Activated T-helper 1 cell treated with anti-CD3 and anti-CD28 coated beads, Interleukin-2, amount 50 U/mL, for 16 hours (primary cell): ENCODE measurements around the gene BAIAP2L2.
"Not testable (repeated sequence)": the region's sequence is repeated elsewhere in the genome, so short reads cannot be mapped to it uniquely, and the experiment has no call there.

Experiments used
- DNase-seq, 2 donors: peaks; one replicate each; pipeline ENCODE4 v3.0.0-alpha.2; 2020; ENCODE audit warnings: low read depth in 1 of 2, low spot score in 1 of 2

BAIAP2L2 gene

GRCh38 chr22:38081941-38082828 is 28.3 kb downstream of the BAIAP2L2 start:
- DNase-seq, result no peak

DNA sequence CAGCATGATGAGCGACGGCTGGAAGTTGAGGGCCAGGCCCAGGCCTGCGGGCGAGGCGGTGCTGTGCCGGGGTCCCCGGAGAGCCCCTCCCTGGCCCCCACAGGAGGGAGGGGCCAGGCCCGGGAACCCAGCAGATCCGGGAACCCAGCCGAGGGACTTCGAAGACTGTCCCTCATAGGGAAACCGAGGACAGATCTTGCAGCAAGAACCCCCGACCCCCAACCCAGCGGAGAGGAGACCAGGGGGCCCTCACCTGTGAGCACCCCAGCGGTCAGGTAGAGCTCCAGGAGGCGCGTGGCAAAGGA is 28.9 kb downstream of the BAIAP2L2 start:
- no peak for DNase-seq

DNA sequence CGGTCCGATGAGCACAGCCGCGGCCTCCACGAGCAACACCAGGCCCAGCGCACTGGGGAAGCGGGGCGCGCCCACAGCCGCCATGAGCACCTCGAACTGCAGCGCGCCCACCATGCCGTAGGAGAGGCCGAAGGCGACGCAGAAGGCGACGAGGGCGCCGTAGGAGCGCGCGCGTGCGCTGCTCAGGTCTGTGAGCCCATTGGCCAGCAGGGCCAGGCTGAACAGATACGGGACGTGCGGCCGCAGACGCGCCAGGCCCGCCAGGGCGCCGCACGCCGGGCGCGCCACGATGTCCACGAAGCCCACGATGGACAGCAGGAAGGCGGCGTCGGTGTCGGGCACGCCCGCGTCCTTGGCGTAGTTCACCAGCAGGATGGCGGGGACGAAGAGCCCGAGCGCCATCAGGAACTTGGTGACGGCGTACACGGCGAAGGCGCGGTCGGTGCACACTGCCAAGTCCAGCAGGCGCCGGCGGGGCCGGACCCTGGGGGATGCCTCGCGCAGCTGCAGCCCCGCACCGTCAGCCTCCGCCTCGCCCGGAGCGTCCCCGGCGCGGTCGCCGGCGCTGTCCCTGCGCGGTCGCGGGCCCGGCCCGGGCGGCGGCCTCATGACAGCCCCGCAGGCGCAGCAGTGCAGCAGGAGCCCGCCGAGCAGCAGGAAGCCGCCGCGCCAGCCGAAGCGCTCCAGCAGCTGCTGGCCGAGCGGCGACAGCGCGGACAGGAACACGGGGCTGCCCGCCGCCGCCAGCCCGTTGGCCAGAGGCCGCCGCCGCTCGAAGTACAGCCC is 29.4 kb downstream of the BAIAP2L2 start:
- no peak for DNase-seq

DNA sequence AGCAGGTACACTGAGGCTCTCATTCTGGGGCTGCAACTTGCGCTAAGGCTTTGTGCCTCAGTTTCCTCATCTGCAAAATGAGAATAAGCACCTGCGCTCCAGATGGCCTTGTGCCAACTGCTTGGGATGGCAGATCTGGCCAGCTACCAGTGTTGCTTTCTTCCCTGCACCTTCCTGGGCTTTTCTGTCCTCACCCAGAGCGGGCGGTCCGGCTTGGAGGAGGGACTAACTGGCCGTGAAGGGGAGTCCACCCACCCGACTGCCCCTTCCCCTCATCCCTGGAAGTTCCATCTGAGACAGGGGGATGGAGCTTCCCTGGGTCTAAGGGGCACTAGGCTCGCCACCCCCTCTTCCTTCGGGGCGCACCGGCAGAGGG is 30.0 kb downstream of the BAIAP2L2 start:
- DNase-seq, result no peak

- no peak for DNase-seq
Observed at GRCh38 chr22:38079804-38080203, 30.7 kb downstream of the BAIAP2L2 start.

DNA sequence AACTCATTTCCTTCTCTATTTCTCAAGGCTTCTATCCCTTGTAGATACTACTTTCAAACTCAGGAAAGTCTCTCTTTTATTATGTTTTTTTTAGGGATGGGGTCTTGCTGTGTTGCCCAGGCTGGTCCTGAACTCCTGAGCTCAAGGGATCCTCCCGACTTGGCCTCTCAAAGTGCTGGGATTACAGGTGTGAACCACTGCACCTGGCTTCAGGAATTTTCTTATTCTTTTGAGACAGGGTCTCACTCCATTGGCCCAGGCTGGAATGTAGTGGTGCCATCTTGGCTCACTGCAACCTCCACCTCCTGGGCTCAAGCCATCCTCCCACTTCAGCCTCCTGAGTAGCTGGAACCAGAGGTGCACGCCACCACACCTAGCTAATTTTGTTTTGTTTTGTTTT is 31.3 kb downstream of the BAIAP2L2 start:
- DNase-seq, result not testable (repeated sequence)

DNA sequence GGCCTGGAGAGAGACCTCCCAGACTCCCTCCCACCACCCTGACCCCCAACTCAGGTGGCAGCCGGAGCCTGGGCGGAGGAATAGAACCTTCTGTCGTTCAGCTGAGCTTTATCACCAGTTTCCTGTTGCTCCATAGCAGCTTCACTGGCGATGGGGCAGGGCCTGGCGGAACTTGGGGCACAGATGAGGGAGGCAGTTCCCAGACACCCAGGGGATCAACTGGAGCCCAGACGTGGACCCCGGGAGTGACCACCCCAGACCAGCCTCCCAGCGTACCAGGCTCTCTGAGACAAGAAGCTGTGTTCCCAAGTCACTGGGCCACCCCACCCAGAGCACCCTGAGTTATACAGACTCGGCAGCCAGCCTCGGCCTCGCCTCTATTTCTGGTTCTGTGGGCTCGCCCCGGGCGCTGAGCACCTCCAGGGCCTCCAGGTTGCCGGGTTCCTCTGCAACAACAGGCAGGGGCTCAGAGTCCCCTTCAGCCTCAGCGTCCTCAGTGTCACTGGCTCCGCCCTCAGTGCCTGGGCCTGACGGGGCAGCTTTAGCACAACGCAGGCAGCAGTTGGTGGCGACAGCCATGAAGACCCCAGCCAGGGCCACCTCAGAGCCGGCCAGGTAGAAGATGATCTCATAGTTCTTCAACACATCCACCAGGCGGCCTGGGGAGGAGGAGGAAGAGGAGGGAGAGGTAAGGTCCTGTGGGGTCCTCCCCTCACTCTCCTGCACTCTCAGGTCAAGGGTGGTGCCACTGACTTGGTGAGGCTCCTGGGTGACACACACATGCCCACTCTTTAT is 32.2 kb downstream of the BAIAP2L2 start:
- DNase-seq, result no peak

DNA sequence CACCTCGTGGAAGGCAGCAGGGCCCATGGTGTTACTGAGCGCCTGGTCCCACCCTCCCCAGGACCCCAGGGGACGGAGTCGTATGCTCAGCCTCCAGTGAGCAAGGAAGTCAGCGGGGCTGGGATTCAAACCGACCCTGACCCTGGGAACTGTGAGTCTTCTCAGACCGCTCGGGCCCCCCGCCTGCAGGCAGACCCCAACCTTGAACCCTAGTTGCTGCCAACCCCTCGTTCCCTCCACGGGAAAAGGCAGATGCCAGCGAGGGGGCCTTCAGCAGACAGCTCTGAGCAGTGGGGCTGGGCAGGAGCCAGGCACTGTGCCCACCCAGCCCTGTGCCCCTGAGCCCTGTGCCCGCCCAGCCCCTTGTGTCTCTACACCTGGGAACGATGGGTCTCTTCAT is 32.9 kb downstream of the BAIAP2L2 start:
- DNase-seq, result no peak

DNA sequence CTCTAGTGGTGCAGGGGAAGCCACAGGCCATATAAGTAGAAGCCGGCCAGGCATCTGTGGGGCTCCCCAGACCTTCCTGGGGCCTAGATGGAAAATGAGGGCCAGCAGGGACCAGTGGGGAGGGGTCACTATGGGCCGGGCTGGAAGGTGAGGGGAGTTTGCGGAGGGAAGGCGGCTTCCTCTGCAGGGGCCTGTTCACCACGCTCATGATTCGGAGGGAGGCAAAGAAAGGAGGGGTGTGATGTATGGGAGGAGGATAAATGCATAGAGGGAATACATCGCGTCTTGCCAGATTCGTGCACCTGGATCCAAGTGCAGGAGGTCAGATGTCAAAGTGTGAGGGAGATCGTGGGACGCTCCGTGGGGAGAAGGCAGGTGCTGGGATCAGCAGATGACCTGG is 33.4 kb downstream of the BAIAP2L2 start:
- no peak for DNase-seq

DNA sequence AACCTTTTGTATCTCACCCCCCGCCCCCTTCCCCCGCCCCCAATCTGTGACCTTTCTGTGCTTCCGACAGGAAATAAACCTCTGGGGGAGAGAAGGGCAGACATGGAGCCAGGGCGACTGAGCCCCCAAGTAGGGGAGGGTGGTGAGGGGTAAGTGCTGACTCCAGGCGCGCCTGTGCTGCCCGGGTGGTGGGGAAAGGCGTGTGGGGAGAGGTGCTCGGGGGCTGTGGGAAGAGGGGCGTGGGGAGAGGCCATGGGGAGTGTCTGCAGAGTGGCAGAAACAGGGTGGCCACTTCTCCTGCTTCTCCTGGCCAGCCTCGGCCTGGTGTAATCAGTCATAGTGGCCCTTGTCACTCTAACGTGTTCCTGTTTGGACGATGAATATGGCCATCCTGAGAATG is 34.5 kb downstream of the BAIAP2L2 start:
- no peak for DNase-seq

DNA sequence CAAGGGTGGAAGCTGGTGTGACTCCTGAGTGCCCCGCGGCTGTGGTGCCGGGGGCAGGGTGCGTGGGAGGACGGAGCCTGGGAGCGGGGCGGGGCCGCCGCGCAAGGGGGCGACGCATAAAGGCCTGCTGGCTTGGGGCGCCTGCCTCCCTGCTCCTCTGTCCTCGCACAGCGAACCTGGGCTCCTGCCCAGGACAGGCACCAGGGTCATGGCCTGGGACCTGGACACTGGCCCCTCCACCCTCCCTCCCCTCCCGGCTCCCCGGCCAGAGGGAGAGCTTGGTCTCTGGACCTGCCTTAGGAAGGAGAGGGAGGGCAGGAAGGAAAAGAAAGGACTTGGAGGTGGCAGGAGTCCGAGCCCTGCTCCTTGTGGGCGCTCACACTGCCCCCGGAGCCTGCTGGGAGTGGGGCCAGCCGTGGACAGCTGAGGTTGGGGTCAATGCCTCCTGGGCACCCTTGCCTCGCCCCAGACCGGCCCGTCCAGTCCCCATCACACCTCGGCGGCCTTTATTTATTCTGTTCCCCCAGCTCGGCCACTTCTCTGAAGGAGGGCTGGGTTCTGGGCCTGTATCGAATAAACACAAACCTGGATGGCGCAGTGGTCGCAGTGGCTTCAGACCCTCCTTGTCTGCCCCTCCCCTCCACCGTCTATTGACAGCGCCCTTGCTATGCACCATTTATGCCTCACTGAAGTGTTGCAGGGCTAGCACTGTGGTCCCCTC is 35.2 kb downstream of the BAIAP2L2 start:
- DNase-seq, result no peak

DNA sequence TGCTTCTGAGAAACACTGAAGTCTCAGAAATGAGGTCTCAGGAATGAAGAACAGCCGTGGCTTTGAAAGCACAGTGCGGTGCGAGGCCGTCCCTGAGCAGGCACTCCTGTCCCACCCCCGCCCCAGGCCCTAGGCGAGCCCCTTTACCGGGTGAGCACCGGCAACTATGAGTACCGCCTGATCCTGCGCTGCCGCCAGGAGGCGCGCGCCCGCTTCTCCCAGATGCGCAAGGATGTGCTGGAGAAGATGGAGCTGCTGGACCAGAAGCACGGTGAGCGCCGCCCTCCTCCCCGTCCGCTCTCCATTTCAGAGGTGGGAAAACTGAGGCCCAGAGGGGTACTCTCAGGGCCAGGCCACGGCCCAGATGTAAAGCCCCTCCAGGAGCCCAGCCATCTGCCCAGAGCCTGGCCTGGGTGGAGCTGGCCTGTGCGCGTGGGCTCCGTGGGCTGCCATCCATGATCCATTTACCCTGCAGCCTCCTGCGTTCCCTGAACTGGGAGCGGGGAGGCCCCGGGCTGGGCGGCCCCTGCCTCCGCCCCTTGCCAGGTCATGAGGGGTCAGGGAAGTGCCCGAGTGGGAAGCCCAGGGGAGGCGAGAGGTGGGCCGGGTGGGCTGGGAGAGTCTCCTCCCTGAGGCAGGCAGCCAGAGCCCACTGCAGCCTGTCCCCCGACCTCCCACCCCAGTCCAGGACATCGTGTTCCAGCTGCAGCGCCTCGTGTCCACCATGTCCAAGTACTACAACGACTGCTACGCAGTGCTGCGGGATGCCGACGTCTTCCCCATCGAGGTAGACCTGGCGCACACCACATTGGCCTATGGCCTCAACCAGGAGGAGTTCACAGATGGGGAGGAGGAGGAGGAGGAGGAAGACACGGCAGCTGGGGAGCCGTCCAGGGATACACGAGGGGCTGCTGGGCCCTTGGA is 36.0 kb downstream of the BAIAP2L2 start:
- no peak for DNase-seq

GRCh38 chr22:38073150-38074130 is 37.0 kb downstream of the BAIAP2L2 start:
- DNase-seq, result no peak

DNA sequence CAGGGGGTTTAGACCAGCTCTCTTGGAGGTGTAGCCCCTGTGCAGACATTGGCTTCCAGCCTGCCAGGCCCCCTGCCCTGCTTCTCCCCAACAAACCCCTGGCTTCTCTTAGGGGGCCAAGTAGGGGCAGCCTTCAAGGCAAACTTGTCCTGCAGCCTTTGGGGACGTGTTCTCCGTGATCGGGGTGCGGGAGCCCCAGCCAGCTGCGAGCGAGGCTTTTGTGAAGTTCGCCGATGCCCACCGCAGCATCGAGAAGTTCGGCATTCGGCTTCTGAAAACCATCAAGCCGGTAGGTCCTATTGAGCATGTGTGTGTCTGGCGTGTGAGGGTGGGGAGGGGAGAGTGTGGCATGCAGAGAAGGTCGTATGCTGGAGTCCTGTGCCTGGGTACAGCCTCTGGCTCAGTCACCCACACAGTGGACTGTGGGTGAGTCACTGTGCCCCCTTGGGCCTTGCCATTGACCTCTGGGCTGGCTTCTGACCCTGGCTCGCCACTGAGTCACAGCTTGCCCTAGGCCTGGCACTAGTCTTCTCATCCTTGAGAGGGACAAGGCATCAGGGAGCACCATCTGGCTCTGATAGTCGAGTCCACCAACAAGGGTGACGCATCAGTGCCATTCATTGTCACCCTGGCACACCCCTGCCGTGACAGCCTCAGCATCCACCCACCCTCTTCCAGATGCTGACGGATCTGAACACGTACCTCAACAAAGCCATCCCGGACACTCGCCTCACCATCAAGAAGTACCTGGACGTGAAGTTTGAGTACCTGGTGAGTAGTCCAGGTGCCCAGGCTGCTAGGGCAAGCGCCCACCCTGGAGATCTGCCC is 37.9 kb downstream of the BAIAP2L2 start:
- DNase-seq, result no peak

DNA sequence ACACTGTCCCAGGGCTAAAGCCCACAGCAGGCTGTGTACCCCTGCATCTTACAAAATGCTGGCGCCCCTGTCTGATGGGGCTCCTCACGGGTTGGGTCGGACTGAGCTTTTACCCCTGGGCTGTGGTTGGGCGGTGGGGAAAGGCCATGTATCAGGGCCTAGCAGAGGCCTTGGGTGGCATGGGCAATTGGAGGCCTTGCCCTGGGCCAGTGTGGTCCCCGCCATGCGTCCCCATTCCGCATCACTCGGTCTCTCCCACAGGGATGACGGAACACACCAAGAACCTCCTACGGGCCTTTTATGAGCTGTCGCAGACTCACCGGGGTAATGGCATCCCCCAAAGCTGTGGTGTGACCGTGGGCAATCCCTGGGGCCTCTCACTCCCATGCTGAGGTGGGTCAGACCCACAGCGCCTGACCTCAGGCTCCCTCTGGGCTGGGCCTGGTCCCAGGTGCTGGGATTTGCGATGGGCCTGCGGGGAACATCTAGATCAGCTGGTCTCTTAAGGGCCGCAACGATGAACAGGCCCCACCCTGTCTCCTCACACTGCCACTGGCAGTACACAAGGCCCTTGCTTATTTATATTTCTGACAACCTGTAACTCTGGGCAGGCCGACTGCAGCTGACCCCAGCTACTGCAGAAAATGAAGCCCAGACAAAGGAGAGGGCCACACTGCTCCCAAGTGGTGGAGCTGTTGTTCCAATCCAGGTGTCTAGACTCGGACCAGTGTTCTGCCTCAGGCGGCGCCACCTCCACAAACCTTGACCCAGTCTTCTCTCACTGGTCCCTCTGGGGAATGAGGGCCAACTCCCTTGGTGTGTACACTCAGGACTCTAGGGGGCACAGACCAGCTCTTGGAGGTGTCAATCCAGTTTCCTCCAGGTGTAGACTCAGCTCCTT is 38.8 kb downstream of the BAIAP2L2 start:
- no peak for DNase-seq

DNA sequence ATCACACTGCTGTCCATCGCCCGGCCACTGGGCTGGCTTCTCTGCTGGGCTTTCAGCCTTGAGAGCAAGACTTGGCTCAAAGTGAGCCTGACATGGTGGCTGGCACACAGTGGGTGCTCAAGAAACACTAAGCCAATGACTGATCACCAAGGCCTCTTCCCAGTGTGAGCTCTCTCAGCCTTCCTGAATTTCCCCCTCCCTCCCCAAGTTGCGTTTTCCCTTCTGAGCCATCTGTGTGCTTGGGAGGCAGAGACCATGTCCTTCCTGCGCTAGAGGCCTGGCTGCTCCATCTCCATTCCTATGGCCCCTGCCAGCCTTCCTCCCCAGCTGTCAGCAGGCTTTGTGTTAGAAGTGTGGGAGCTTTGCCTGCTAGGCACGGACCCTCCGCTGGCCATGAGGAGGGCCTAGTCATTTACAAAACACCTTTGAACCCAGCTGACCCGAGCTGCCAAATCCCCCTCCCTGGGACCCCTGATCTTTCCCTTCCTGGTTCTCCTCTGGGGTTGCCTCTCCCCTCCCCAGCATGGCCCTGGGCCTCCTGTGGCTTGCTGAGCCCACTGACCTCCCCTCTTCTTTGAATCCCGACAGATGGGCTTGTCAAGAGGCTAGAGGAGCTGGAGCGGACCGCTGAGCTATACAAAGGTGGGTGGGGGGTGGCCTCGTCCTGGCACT is 40.1 kb downstream of the BAIAP2L2 start:
- no peak for DNase-seq
